ENCODE results near the gene CARHSP1. TPM values are rescaled to one million over a fixed set of nuclear protein-coding genes. Genes with fewer than 3 reads are reported as not detected.
A peak's percentile ranks its signal among the peaks of the same experiment; 100 is the strongest.

CARHSP1 gene
- total RNA-seq, 5 donors from 2014 or later (not counting 1 experiment from before 2014, with no cell fraction given) = 32.9 to 44.3 (median 41.8) TPM

DNA sequence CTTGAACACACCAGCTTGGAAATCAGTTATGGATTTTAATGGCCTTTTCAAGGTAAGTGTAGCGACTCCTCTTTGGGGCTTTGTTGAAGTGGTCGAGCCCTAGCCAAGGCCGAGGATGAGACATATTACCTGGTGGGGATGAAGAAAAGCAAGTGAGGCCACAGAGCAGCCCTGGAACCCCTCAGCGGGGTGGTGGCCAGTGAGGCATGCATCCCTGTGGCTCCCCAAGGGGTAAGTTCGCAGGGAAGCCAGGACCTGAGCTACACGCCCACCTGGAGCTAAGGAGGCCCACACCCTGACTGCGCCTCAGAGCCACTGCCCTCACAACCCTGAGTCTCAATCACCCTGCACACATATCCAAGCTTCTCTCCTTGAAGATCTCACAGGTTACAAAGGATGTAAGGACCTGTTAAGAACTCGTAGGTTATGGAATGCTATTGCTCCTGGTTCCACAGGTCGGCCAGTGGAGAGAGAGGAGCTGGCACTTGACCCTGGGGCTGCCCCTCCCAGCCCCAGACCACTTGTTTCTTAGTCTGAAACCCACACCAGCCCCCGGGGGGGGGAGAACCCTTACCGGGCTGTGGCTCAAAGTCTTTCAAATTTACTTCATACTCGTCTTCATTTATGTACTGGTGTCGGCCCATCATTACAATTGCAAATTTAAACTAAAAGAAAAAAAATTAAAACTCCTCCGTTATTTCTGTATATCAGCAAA, 25.3 kb upstream of the CARHSP1 start:
- H3K4me1 ChIP-seq (ENCODE audit: control insufficient read depth in 1 of 2, extremely low read depth in 1 of 2, insufficient read depth in 2 of 2, low read length in 2 of 2) = peaks cover 0 to 18% of the 10 kb centered on the region in 2 experiments
- no peak for DNase-seq
- 94% methylated on average over 8 of the region's 14 CpGs for WGBS (ENCODE audit: insufficient coverage)
- peaks cover 64% of the 10 kb centered on the region for H3K36me3 Mint-ChIP-seq
- H3K4me1 Mint-ChIP-seq = peaks cover 9 to 20% (median 10%) of the 10 kb centered on the region in 3 donors
- ATAC-seq (replicated peaks in 1 of 4) = no peak
- H3K27ac ChIP-seq (ENCODE audit: low read length) = no peak overlapping the region
- no peak overlapping the region for H3K4me3 ChIP-seq (ENCODE audit: control insufficient read depth in 1 of 2, extremely low read depth in 1 of 2, low read length in 1 of 2)
- H3K27me3 Mint-ChIP-seq = no peaks in the 10 kb centered on the region
- H3K27me3 ChIP-seq (replicated peaks in 1 of 2; ENCODE audit: control insufficient read depth in 2 of 2, extremely low read depth in 1 of 2, insufficient read depth in 2 of 2, low read length in 1 of 2) = no peaks in the 10 kb centered on the region
- no peak overlapping the region for H3K27ac Mint-ChIP-seq
- peak overlapping the region in 1 of 3 donors; percentile 12 for H3K4me3 Mint-ChIP-seq
- POLR2A ChIA-PET = no interaction called here
- H3K36me3 ChIP-seq (ENCODE audit: control insufficient read depth in 2 of 2, extremely low read depth in 1 of 2, insufficient read depth in 1 of 2, low read length in 1 of 2) = peaks cover 21 to 81% of the 10 kb centered on the region in 2 donors
- CTCF ChIA-PET = no interaction called here
- no peaks in the 10 kb centered on the region for H3K9me3 Mint-ChIP-seq
- H3K9me3 ChIP-seq = no peaks in the 10 kb centered on the region

DNA sequence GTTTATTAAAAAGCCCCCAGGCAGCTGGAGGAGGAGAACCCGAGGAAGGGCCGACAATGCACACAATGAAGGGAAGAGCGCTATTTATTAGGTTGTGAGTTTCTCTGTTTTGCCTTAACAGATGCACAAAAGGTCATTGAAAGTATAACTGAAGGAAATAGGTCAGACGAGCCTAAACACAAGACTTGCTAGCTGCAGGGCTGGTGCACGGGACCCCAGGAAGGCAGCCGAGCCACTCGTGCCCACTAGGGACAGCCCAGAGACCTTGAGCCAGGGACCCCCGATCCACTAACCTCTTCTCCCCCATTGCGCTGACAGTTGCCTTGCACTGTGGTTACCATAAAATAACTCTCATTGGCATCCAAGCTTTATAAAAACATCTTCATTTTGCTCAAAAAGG, 24.6 kb upstream of the CARHSP1 start:
- ATAC-seq (replicated peaks in 1 of 4) (no peak), DNase-seq (no peak)
- H3K27ac ChIP-seq (ENCODE audit: low read length) = no peak overlapping the region
- peaks cover 24 to 74% of the 10 kb centered on the region in 2 donors for H3K36me3 ChIP-seq (ENCODE audit: control insufficient read depth in 2 of 2, extremely low read depth in 1 of 2, insufficient read depth in 1 of 2, low read length in 1 of 2)
- POLR2A ChIA-PET = no interaction called here
- Mint-ChIP-seq H3K9me3 (no peaks in the 10 kb centered on the region), H3K4me3 (no peak overlapping the region), H3K4me1 (peaks cover 9 to 20% (median 10%) of the 10 kb centered on the region in 3 donors), H3K27me3 (no peaks in the 10 kb centered on the region), H3K27ac (peak overlapping the region in 1 of 2 donors; percentile 16), H3K36me3 (peaks cover 61% of the 10 kb centered on the region)
- no peaks in the 10 kb centered on the region for H3K27me3 ChIP-seq (replicated peaks in 1 of 2; ENCODE audit: control insufficient read depth in 2 of 2, extremely low read depth in 1 of 2, insufficient read depth in 2 of 2, low read length in 1 of 2)
- CTCF ChIA-PET = no interaction called here
- no peak overlapping the region for H3K4me3 ChIP-seq (ENCODE audit: control insufficient read depth in 1 of 2, extremely low read depth in 1 of 2, low read length in 1 of 2)
- no peaks in the 10 kb centered on the region for H3K9me3 ChIP-seq
- peaks cover 0 to 18% of the 10 kb centered on the region in 2 experiments for H3K4me1 ChIP-seq (ENCODE audit: control insufficient read depth in 1 of 2, extremely low read depth in 1 of 2, insufficient read depth in 2 of 2, low read length in 2 of 2)
- 88% methylated on average over 8 of the region's 9 CpGs for WGBS (ENCODE audit: insufficient coverage)

DNA sequence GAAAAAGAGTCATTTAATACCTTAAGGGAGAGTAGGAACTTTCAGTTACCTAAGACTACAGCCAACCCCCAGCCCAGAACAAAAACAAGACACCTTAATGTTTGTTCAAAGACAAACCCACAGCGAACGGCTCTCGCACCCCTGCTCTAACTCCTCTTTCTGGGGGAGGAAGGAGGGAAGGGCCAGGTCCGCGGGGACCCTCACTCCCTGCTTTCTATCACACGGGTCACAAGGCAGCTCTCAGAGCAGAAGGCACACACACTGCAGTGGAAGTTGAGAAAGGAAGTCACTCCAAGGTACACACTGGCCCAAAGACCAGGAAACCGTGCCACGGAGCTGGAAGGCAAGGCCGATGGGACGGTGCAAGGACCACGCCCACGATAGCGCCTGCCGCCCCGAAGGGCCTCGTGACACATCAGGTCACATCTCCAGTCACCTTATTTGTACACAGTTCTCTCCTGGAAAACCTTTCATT, 23.3 kb upstream of the CARHSP1 start:
- no peaks in the 10 kb centered on the region for H3K27me3 Mint-ChIP-seq
- no peaks in the 10 kb centered on the region for H3K9me3 ChIP-seq
- WGBS (ENCODE audit: insufficient coverage) = 80% methylated on average over 1 of the region's 16 CpGs
- H3K27ac Mint-ChIP-seq = peak overlapping the region; percentile 79 to 86
- ChIA-PET CTCF (no interaction called here), POLR2A (interaction anchor here in 1 of 2 donors (0.6 kb wide), 1 partner anchor 9 kb away, joined by 4 read pairs; no protein-coding TSS in a partner anchor)
- H3K9me3 Mint-ChIP-seq = no peaks in the 10 kb centered on the region
- peak overlapping the region; percentile 67 for H3K27ac ChIP-seq (ENCODE audit: low read length)
- H3K4me1 ChIP-seq (ENCODE audit: control insufficient read depth in 1 of 2, extremely low read depth in 1 of 2, insufficient read depth in 2 of 2, low read length in 2 of 2) = peaks cover 0 to 18% of the 10 kb centered on the region in 2 experiments
- no peak overlapping the region for H3K4me3 ChIP-seq (ENCODE audit: control insufficient read depth in 1 of 2, extremely low read depth in 1 of 2, low read length in 1 of 2)
- H3K36me3 ChIP-seq (ENCODE audit: control insufficient read depth in 2 of 2, extremely low read depth in 1 of 2, insufficient read depth in 1 of 2, low read length in 1 of 2) = peaks cover 22 to 62% of the 10 kb centered on the region in 2 donors
- peaks cover 50% of the 10 kb centered on the region for H3K36me3 Mint-ChIP-seq
- H3K4me3 Mint-ChIP-seq = peak overlapping the region in 1 of 3 donors; percentile 39
- H3K27me3 ChIP-seq (replicated peaks in 1 of 2; ENCODE audit: control insufficient read depth in 2 of 2, extremely low read depth in 1 of 2, insufficient read depth in 2 of 2, low read length in 1 of 2) = no peaks in the 10 kb centered on the region
- peaks cover 9 to 20% (median 10%) of the 10 kb centered on the region in 3 donors for H3K4me1 Mint-ChIP-seq
- no peak for ATAC-seq (replicated peaks in 1 of 4)
- peak in 1 of 35 experiments; percentile 23 for DNase-seq

DNA sequence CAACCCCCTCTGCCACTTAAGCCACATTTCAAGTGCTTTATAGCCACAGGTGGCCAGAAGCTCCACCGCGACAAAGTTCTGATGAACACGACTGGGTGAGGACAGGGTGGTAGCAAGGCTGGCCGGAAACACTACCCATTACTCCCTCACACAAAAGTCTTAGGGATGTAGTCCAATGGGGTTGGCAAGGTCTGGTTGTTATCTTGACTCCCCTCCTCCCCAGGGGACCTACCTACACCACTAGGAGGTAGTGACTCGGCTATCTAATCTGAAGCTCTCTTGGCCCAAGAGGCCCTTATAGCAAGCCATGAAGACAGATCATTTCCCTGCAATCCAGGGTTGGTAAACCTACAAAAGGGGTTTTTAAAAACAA, 21.7 kb upstream of the CARHSP1 start:
- peaks cover 43% of the 10 kb centered on the region for H3K36me3 Mint-ChIP-seq
- H3K4me3 Mint-ChIP-seq = no peak overlapping the region

DNA sequence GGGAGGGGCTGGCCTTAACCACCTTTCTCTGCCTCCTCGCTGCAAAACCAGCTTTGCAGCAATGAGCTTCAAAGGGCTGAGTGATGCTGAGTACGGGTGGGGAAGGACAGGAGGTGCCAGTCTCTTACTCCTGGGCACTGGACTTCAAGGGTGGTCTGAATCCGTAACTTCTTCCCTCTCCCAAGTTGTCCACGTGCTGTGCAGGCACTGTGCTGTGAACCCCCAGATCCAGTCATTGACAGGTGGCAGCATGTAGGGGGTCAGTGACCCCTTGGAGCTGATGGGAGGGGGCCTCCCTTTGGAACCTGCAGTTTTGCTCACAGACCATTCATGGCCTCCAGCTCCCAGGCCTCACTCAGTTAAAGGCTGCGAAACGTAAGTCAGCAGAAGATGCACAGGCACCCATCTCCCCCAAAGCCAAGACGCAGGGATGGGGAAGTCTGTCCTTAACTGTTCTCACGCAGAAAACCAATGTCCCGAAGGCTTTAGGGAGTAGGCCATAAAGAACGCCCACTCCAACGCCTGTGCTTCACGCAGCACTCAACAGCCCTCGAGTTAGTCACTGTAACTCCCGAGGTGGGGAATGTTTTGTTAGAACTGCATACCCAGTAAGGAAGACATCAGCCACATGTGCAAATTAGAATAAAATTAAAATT, 21.2 kb upstream of the CARHSP1 start:
- H3K4me3 ChIP-seq (ENCODE audit: control insufficient read depth in 1 of 2, extremely low read depth in 1 of 2, low read length in 1 of 2) = no peak overlapping the region
- 100% methylated on average over 1 of the region's 14 CpGs for WGBS (ENCODE audit: insufficient coverage)
- H3K27me3 ChIP-seq (replicated peaks in 1 of 2; ENCODE audit: control insufficient read depth in 2 of 2, extremely low read depth in 1 of 2, insufficient read depth in 2 of 2, low read length in 1 of 2) = peaks cover 0 to 14% of the 10 kb centered on the region in 2 experiments
- H3K9me3 ChIP-seq = no peaks in the 10 kb centered on the region
- Mint-ChIP-seq H3K4me3 (no peak overlapping the region), H3K36me3 (peaks cover 38% of the 10 kb centered on the region), H3K4me1 (peaks cover 19 to 29% (median 20%) of the 10 kb centered on the region in 3 donors), H3K27me3 (peaks cover 6 to 10% of the 10 kb centered on the region in 2 donors), H3K9me3 (no peaks in the 10 kb centered on the region), H3K27ac (no peak overlapping the region)
- peaks cover 16 to 42% of the 10 kb centered on the region in 2 donors for H3K36me3 ChIP-seq (ENCODE audit: control insufficient read depth in 2 of 2, extremely low read depth in 1 of 2, insufficient read depth in 1 of 2, low read length in 1 of 2)
- peaks cover 0 to 32% of the 10 kb centered on the region in 2 experiments for H3K4me1 ChIP-seq (ENCODE audit: control insufficient read depth in 1 of 2, extremely low read depth in 1 of 2, insufficient read depth in 2 of 2, low read length in 2 of 2)
- ChIA-PET CTCF (interaction anchor here in 1 of 2 donors (1.1 kb wide), 1 partner anchor 119 kb away, joined by 3 read pairs; no protein-coding TSS in a partner anchor), POLR2A (no interaction called here)
- H3K27ac ChIP-seq (ENCODE audit: low read length) = no peak overlapping the region
- ATAC-seq (replicated peaks in 1 of 4) (no peak), DNase-seq (no peak)

More for the DNA sequence above, 21.7 kb upstream of the CARHSP1 start:
- H3K27me3 Mint-ChIP-seq = peaks cover 3 to 5% of the 10 kb centered on the region in 2 donors
- peaks cover 15 to 25% (median 16%) of the 10 kb centered on the region in 3 donors for H3K4me1 Mint-ChIP-seq
- no peak for DNase-seq
- WGBS (ENCODE audit: insufficient coverage) = no CpG with 5 or more reads among the region's 5 CpGs
- Histone ChIP-seq H3K27ac (ENCODE audit: low read length) (peak overlapping the region; percentile 67), H3K9me3 (no peaks in the 10 kb centered on the region), H3K27me3 (replicated peaks in 1 of 2; ENCODE audit: control insufficient read depth in 2 of 2, extremely low read depth in 1 of 2, insufficient read depth in 2 of 2, low read length in 1 of 2) (peaks cover 0 to 9% of the 10 kb centered on the region in 2 experiments), H3K36me3 (ENCODE audit: control insufficient read depth in 2 of 2, extremely low read depth in 1 of 2, insufficient read depth in 1 of 2, low read length in 1 of 2) (peaks cover 16 to 47% of the 10 kb centered on the region in 2 donors), H3K4me1 (ENCODE audit: control insufficient read depth in 1 of 2, extremely low read depth in 1 of 2, insufficient read depth in 2 of 2, low read length in 2 of 2) (peaks cover 0 to 29% of the 10 kb centered on the region in 2 experiments), H3K4me3 (ENCODE audit: control insufficient read depth in 1 of 2, extremely low read depth in 1 of 2, low read length in 1 of 2) (no peak overlapping the region)
- ChIA-PET POLR2A (no interaction called here), CTCF (interaction anchor here in 1 of 2 donors (1.1 kb wide), 1 partner anchor 119 kb away, joined by 3 read pairs; no protein-coding TSS in a partner anchor)
- no peak for ATAC-seq (replicated peaks in 1 of 4)
- no peaks in the 10 kb centered on the region for H3K9me3 Mint-ChIP-seq
- H3K27ac Mint-ChIP-seq = peak overlapping the region; percentile 43 to 58
